Left ventricle myocardium superior (tissue), 1 donor: Measurements from ENCODE around the gene CCDC178. TPM values are rescaled to one million over a fixed set of nuclear protein-coding genes. Genes with fewer than 3 reads are reported as not detected.

Experiments
- ATAC-seq: fragments of 200-7000 bp; cut with Tn5 transposase; one replicate; pipeline ENCODE4 v1.9.1; 2020; ENCODE audit warnings: mild to moderate bottlenecking, moderate library complexity
- DNase-seq: peaks from one replicate; pipeline ENCODE4 v3.0.0-alpha.2; 2020
- intact Hi-C: fragments of 100-400 bp; cut with micrococcal nuclease; formaldehyde crosslinking; loops from one replicate; pipeline ENCODE4 v1.11.0; 2022
- total RNA-seq: library from RNA; stranded (reverse); fragmentation: NEBNext Ultra II Directional; extraction: Animal tissue kit (Norgen Biotek cat#: 25700); gene quantifications from one replicate; pipeline ENCODE4 v1.2.1, GENCODE V29; 2021
- donor health status: DM: no; HTN: yes; CAD: no; lungs with severe emphysema.

CCDC178 gene
- total RNA-seq, 1 donor from 2014 or later: 0.55 TPM

DNA sequence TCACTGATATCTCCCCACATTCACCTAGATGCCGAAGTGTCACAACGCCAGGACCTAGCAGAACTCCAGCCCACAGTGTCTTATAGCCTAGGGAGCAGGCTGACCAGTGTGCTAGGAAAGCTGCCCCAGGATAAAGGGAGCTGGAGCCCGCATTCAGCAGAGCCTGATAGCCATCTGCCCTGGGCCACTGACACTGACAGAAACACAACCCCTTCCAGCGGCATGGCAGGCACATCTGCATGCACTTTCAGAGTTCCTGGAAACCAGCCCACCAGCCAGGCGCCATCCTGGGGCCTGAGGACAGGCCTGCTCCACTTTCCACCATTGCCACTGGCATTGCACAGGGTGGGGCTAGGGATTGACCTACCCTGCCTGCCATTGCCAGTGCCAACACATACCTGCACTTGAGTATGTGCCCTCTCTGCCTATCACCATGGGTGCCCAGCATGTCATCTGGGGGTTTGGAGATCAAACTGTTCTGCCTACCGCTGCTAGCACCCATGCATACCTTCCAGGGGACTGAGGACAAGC lies 377.6 kb downstream of the CCDC178 start:
- ATAC-seq (no peak), DNase-seq (no peak)
- intact Hi-C loops: no loop called here

- DNase-seq: no peak
- no peak for ATAC-seq
- intact Hi-C loops: no loop called here
These were observed 387.6 kb downstream of the CCDC178 start for GRCh38 chr18:33052886-33053285.

DNA sequence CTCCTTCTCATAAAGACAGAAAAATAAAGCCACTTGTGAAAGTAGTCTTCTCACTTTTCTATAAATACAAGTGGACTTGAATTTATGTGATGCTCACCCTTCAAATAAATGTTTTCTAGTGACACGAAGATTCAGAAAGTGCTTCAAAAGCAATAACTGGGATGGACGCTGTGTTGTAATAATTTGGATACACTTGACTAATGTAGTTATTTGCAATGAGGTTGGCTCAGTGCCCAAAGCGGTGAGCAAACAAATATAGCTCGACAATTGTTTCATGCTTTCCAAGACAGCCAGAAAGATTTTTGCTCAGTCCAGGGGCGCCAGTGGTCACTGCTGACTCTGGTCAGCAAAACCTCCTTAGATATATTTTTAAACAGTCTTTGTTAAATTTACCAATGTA lies 389.1 kb downstream of the CCDC178 start:
- ATAC-seq: no peak
- no peak for DNase-seq
- intact Hi-C loops: no loop called here

- no peak for ATAC-seq
- intact Hi-C loops: no loop called here
- no peak for DNase-seq
These were observed 400.3 kb downstream of the CCDC178 start for GRCh38 chr18:33040213-33040612.

DNA sequence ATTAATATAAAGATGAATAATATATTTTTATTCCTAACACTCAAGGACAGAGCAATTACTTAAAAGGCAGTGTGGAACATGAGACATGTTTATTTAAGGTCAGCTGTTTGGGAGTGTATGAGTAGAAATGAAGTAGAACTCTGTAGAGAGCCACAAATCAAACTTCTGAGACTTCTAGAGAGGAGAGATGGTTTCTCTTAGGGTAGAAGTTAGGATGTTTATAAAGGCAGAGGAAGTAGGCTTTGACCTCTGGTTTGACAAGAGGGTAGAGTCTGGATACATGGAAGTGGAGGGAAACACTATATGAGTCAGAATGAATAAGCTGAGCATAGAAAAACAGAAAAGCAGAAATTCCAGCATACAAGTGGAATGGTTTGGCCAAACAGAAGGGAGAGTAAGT lies 405.6 kb downstream of the CCDC178 start:
- intact Hi-C loops: no loop called here
- ATAC-seq: no peak
- DNase-seq: no peak

DNA sequence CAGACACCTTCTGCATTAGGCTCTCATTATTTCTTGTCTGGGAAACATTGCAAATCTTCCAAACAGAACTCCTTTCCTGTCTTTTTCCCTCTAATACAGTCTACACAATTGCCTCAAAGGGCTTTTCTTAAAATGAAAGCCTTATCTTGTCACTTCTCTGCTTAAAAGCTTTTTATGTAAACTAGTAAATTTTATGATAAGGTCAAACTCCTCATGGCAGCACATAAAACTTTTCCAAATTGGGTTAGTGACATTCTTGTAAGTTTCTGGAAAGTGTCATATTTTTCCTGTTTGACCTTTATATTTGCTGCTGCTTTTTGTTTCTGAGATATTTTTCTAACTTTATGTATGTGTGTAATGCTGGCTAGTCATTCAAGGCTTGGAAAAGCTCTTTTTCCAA lies 406.3 kb downstream of the CCDC178 start:
- DNase-seq: no peak

DNA sequence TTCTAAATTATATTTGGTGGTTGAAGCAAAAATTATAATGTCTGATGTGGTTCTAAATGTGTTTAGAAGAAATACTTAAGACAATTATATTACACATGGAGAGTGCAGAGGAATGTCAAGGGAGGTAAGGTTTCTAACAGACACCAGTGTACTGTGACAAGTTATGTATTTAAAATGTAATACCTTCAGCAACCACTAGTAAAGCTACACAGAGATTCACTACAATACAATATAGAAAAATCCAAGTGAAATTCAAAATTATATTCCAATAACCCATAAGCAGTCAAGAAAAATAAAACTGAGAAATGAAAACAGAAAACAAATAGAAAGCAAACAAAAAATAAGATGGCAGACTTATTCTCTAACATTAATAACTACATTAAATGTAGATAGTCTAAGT lies 418.2 kb downstream of the CCDC178 start:
- ATAC-seq (no peak), DNase-seq (no peak)
- intact Hi-C loops: no loop called here

More for the DNA sequence above, 406.3 kb downstream of the CCDC178 start:
- intact Hi-C loops: no loop called here
- no peak for ATAC-seq

DNA sequence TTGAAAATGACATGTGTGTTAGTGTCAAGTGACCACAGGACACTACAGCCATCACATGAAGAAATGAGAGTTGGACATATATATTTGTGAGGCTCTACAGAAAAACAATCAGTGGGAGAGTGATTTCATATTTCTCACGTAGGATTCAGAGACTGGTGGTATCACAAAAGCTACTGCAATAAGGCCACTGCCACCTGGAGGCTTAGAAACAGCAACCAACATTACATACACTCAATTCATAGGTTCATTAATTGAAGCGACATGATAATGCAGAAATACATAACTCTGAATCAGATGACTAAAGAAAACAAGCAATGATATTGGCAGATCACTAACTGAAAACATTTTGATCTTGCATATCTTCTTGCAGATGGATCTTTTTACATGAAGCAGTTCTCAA lies 419.6 kb downstream of the CCDC178 start:
- intact Hi-C loops: no loop called here
- ATAC-seq (no peak), DNase-seq (no peak)

- DNase-seq: no peak
- ATAC-seq: no peak
- intact Hi-C loops: no loop called here
These were observed 426.3 kb downstream of the CCDC178 start for GRCh38 chr18:33014060-33014796.

DNA sequence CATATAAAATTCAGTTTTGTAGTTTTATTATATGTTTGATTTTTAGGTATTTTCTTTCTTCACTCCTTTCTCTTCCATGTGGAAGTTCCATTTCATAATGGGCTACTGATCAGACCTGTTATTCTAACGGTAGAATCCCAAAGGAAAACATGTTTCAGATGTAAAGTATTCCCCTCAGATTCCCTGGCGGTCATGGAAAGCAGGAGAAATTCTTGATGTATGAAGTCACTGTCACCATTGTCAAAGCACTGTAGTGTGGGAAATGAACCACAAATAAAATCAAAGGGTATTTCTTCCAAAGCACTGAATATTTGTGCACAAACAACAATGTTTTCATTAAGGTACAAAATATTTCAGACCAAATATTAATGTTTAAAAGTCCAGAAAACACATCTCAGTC lies 430.4 kb downstream of the CCDC178 start:
- ATAC-seq (no peak), DNase-seq (no peak)
- intact Hi-C loops: no loop called here

DNA sequence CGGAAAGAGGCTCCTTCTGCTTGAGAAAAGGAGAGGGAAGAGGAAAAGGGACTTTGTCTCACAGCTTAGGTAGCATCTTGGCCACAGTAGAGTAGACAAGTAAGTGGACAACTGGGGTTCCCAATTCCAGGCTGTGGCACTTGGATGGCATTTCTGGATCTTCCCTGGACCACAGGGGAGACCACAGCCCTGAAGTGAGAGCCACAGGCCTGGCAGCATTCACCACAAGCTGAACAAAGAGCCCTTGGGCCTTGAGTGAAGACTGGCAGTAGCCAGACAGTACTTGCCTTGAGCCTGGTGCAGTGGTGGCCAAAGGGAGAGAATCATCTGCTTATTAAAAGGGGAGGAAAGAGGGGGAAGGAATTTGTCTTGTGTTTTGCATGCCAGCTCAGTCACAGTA lies 441.6 kb downstream of the CCDC178 start:
- DNase-seq: no peak
- ATAC-seq: no peak
- intact Hi-C loops: no loop called here

- intact Hi-C loops: no loop called here
- no peak for ATAC-seq
- no peak for DNase-seq
These were observed 442.2 kb downstream of the CCDC178 start for GRCh38 chr18:32998285-32998684.

- intact Hi-C loops: no loop called here
- ATAC-seq (no peak), DNase-seq (no peak)
These were observed 456.8 kb downstream of the CCDC178 start for GRCh38 chr18:32983721-32984120.

- no peak for DNase-seq
- intact Hi-C loops: no loop called here
- no peak for ATAC-seq
These were observed 459.6 kb downstream of the CCDC178 start for GRCh38 chr18:32980896-32981295.

DNA sequence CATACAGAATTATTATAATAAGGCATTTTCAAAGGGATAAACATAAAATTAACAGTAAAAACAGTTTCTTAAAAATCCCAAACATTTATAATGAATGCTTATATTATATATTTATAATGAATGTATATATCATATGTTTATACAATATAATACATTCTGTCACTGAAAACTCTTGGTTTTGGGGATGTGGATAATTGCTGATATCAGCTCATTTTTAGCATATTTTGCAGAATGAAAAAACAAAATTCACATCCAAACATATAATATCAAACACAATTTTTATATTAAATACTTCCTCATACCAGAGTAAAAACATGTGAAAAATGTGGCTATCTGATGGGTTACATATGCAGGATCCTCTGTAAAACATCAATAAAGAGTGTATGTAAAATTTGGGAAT lies 465.0 kb downstream of the CCDC178 start:
- intact Hi-C loops: no loop called here
- ATAC-seq (no peak), DNase-seq (no peak)

DNA sequence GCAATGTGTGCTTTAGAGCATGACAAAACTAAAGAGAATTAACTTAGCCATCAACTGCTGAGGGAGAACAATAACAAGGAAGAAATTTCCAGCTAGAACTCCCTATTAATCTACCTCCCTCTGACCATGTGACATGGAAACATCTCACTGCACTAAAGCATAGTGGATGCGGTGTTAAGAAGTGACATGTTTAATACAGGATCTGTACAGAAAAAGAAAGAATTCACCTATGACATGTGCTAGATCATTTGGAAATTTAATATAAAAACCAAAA lies 465.4 kb downstream of the CCDC178 start:
- DNase-seq (no peak), ATAC-seq (no peak)
- intact Hi-C loops: no loop called here

GRCh38 chr18:32974421-32975162 lies 465.9 kb downstream of the CCDC178 start:
- ATAC-seq (no peak), DNase-seq (no peak)
- intact Hi-C loops: no loop called here

DNA sequence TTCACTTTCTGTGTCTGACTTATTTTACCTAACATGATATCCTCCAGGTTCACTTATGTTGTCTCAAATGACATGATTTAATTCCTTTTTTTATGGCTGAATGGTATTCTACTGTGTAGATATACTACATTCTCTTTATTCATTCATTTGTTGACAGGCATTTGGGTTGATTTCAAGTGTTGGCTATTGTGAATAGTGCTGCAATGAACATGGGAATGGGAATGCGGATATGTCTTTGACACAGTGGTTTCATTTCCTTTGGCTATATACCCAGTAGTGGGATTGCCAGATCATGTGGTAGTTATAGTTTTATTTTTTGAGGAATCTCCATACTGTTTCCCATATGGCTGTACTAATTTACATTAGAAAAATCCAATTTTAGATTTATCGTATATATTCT lies 472.3 kb downstream of the CCDC178 start:
- DNase-seq (no peak), ATAC-seq (no peak)
- intact Hi-C loops: no loop called here

DNA sequence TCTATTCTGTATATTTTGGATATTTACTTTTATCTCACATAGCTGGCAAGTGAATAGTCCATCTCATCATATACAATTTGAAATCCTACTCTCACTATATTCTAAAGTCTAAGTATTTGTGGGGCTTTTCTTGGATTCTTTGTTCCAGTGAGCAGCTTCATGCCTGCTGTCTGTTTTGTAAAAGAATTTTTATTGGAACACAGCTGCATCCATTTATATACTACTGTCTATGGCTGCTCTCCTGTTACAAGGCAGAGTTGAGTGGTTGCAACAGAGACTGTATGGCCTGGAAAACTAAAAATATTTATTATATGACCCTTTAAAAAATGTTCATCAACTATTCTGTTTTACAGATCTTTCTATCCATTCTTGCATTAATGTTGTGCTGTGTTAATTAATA lies 474.4 kb downstream of the CCDC178 start:
- intact Hi-C loops: no loop called here
- DNase-seq (no peak), ATAC-seq (no peak)

- intact Hi-C loops: no loop called here
- no peak for ATAC-seq
- DNase-seq: no peak
These were observed 479.0 kb downstream of the CCDC178 start for GRCh38 chr18:32961538-32961937.

- no peak for DNase-seq
- ATAC-seq: no peak
- intact Hi-C loops: no loop called here
These were observed 481.8 kb downstream of the CCDC178 start for GRCh38 chr18:32958746-32959145.
